ENCODE data around the gene SREBF2. TPM values are rescaled to one million over a fixed set of nuclear protein-coding genes. Genes with fewer than 3 reads are reported as not detected.

Gene SREBF2
- total and polyA plus RNA-seq, 9 of the 15 experiments (the other 6 are each of a cell fraction or from before 2014, with no cell fraction given) = 1.1 to 84.2 (median 26.9) TPM

- TF ChIP-seq NBN (IDR thresholded peaks at IDR 0.05; ENCODE audit: low read depth) (peak; percentile 48; the same call in 1 of the 2 replicates), USF2 (CRISPR knock-in tag; IDR thresholded peaks at IDR 0.05) (peak; percentile 95), SETDB1 (IDR thresholded peaks at IDR 0.05; ENCODE audit: low read length) (no peak), CSDE1 (IDR thresholded peaks at IDR 0.05) (no peak), SP2 (IDR thresholded peaks at IDR 0.05; ENCODE audit: extremely low read depth, low read depth, low read length, poor library complexity, severe bottlenecking) (peak; percentile 68), TBP (optimal IDR thresholded peaks at IDR 0.05; ENCODE audit: low read depth, low read length) (no peak), YY1 (IDR thresholded peaks at IDR 0.05; ENCODE audit: borderline replicate concordance in 1 of 3, control insufficient read depth in 1 of 3, extremely low read depth in 1 of 3, insufficient read depth in 3 of 3, insufficient read length in 1 of 3, insufficient replicate concordance in 2 of 3, low read depth in 1 of 3, low read length in 2 of 3) (peak in 2 of 3 experiments; percentile 29 to 83), CAMTA2 (CRISPR knock-in tag; conservative IDR thresholded peaks at IDR 0.05) (no peak), PKNOX1 (IDR thresholded peaks at IDR 0.05) (peak; percentile 97), RNF2 (IDR thresholded peaks at IDR 0.05) (peak; percentile 53; the same call in 1 of the 2 replicates), RBM25 (IDR thresholded peaks at IDR 0.05; ENCODE audit: low read depth, low read length, severe bottlenecking) (peak; percentile 94), DDX20 (tag; IDR thresholded peaks at IDR 0.05; ENCODE audit: low read depth) (no peak), NFXL1 (CRISPR knock-in tag; IDR thresholded peaks at IDR 0.05) (no peak), TRIM28 (IDR thresholded peaks at IDR 0.05) (no peak), ZFP91 (CRISPR knock-in tag; IDR thresholded peaks at IDR 0.05) (peak; percentile 96), SUPT5H (IDR thresholded peaks at IDR 0.05) (peak; percentile 73)
- TF ChIP-seq, protein P1, sequence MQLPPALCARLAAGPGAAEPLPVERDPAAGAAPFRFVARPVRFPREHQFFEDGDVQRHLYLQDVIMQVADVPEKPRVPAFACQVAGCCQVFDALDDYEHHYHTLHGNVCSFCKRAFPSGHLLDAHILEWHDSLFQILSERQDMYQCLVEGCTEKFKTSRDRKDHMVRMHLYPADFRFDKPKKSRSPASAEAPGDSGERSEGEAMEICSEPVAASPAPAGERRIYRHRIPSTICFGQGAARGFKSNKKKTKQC (CRISPR knock-in tag; IDR thresholded peaks at IDR 0.05) = peak; percentile 29; the same call in 1 of the 2 replicates
- TF ChIP-seq, protein P2, sequence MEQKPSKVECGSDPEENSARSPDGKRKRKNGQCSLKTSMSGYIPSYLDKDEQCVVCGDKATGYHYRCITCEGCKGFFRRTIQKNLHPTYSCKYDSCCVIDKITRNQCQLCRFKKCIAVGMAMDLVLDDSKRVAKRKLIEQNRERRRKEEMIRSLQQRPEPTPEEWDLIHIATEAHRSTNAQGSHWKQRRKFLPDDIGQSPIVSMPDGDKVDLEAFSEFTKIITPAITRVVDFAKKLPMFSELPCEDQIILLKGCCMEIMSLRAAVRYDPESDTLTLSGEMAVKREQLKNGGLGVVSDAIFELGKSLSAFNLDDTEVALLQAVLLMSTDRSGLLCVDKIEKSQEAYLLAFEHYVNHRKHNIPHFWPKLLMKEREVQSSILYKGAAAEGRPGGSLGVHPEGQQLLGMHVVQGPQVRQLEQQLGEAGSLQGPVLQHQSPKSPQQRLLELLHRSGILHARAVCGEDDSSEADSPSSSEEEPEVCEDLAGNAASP (IDR thresholded peaks at IDR 0.05) = no peak
- TF ChIP-seq, protein P3, sequence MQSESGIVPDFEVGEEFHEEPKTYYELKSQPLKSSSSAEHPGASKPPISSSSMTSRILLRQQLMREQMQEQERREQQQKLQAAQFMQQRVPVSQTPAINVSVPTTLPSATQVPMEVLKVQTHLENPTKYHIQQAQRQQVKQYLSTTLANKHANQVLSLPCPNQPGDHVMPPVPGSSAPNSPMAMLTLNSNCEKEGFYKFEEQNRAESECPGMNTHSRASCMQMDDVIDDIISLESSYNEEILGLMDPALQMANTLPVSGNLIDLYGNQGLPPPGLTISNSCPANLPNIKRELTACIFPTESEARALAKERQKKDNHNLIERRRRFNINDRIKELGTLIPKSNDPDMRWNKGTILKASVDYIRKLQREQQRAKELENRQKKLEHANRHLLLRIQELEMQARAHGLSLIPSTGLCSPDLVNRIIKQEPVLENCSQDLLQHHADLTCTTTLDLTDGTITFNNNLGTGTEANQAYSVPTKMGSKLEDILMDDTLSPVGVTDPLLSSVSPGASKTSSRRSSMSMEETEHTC (IDR thresholded peaks at IDR 0.05) = 0 out of 2 replicates have a peak, but pooled peaks have one; percentile 27
These were observed 113.9 kb downstream of the SREBF2 start, which contains the start of gene CENPM (continued) for GRCh38 chr22:41946629-41947423.
